Fibroblast of skin of right quadriceps (primary cell): Measurements from ENCODE around the gene GLYATL1.

Source experiments
- DNase-seq: peaks from one replicate; pipeline ENCODE4 v3.0.0-alpha.2; 2013

The GLYATL1 gene, protein sequence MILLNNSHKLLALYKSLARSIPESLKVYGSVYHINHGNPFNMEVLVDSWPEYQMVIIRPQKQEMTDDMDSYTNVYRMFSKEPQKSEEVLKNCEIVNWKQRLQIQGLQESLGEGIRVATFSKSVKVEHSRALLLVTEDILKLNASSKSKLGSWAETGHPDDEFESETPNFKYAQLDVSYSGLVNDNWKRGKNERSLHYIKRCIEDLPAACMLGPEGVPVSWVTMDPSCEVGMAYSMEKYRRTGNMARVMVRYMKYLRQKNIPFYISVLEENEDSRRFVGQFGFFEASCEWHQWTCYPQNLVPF

GRCh38 chr11:58939277-58939676 is at the start of gene GLYATL1:
Gene GLYATL1 (plus strand): TSS chr11:58939488. CDS start chr11:58947088, 7,600 bp downstream.
- DNase-seq = no peak

DNA sequence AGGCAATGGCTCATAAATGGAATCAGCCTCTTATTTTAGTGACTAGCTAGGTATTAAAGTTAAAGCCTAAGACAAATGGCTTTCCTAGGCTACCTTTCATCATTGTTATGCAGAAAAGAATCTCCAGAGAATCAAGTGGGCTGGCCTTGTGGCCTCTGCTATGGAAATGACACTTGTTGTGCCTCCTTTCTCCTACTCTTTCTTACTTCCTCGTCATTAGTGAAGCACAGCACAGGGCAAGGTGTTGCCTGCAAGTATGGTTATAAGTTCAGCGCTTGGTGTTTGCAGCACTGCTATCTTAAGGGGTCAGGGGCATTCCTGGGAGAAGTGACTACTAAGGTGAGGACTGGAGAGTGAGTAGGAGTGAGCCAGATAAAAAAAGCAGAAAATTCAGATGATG is 45.4 kb upstream of the GLYATL1 start:
- DNase-seq = no peak

DNA sequence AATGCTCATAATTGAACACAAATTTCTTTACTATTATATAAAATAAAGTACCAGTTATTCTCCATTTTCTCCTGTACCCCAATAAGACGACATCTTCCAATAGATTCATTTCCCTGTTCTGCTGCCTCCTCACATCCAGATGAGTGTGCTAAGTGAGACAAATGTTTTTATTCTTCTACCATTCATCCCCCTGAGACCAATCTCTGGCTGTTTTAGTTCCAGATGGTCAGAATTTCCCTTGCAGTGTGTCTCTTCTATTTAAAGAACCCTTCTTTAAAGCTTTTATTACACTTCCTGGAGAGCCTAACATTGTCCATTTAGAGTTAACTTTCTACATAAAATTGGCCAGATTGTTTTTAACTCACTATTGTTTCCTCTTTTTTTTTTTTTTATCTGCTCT is 41.2 kb upstream of the GLYATL1 start:
- DNase-seq = no peak

DNA sequence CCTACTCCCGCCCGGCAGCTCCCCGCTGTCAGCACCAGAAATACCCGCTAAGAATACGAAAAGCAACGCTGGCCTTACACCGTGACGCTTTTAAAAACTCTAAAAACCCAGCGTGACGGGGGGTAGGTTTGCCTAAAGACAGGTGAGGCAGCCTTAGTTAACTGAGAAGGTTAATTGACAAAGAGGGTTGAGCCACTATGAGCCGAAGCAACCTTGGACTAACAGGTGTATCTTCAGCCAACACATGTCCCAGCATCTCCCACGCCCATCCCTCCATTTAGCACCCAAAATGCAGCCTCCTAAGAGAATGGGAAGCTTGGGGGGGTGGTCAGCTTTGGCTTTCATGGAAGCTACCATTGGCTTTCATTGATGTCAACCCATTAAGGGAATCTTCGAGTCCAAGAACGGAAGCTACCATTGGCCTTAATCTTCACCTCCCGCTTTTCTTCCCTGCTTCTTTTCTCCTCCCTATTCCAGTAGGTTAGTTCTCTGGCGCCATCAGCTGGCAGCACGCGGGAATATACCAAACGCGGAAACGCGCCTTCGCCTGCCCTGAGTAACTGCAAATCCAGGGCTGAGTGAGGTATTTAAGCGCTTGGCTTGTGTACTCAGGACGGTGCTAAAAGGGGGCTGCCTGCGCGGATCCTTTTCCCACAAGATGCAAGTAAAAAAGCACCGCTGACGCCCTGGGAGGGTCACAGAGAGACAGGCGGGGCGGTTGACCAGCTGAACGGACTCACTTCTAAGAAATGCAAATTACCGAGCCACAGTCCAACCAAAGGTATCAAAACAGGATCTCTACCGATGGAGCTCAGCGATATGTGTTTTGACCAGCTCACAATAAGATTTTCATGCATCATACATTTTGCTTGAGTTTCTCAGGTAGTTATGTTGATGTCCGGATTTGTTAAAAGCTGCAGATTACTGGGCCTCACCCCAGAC is 38.5 kb upstream of the GLYATL1 start:
- peak; percentile 82 for DNase-seq

DNA sequence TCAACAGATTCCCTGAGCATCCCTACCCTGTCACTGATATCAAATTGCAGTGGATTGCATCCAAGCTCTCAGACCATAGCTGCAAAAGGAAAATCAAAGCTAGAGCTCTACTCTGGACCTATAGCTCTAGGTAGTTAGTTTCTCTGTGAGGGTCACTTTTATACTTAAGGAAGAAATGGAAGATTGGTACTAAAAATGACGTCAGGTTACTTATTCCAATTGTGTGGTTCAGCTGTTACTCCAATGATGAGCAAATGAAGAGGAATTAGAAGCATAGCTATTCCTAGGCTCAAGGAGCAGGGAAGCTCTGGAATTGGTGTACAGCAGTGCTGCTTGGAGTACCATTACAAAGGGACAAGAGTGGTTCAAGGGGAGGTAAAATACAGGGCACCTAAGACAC is 36.4 kb upstream of the GLYATL1 start:
- DNase-seq = no peak

DNA sequence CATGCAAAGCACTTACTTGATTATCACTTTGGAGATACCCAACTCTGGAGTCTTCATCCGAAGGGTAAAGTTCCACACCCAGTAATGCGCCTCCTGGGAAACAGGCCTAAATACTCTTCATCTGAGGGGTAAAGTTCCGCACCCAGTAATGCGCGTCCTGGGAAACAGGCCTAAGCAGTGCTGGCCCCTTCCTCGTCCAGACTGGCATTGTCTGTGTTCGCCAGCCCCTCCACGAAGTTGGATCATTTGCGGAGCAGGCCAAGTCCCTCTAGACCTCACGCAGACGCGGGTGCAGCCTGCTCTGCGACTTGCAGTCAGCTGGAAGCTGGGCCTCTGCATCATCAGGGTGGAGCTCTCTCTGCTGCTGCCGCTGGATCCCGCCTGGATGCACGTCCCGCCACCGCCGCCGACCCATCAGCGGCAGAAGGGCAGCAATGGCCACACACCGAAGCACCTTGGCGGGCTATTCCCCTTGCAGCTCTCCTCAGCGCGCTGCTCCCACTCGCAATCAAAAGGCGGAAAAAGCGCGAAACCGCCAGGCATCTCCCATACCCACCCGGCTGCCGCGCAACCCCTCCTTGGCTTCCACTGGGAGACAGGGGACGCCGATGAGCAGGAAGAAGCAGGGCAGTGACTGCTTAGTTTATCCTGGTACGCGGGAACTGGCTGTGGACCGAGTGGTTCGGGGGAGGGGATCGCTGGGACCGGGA is 34.1 kb upstream of the GLYATL1 start:
- peak; percentile 70 for DNase-seq

DNA sequence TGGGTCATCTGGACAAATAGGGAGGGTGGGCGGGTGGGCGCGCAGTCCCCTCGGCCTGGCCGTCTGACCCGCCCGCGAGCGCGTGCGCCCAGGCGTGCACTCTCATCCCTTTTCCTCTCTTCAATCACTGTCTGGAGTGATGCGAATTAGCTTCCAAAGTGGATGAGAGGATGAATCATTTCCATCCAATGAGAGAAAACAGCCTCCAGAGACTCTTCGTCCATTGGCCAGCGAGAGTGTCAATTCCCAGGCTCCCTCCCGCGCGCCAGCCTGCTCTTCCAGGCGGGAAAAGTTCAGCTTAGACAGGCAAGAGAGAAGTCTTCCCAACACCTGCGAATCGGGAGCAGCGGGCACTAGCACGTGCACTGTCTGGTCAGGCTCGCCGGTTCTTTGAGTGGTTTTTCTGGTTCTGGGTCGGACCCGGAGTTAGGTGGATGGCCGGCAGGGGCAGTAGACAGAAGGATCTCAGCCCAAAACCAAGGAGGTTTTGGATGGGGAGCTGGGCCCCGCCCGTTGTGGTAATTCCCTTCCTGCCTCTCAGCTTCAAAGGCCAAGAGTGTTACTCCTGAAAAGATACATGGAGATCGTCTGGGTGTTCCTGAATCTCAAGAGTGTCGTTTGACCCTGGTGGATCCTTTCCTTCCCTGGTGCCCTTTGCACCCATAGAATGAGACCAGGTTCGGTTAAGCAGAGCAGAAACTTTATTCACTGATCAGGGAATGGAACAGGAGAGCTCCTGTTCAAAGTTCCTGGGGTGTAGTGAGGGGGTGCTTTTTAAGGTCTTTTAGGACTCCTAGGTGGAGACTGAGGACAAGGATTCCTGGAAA is 33.4 kb upstream of the GLYATL1 start:
- DNase-seq = peak; percentile 96

GRCh38 chr11:58907780-58908179 is 31.5 kb upstream of the GLYATL1 start:
- DNase-seq = no peak

GRCh38 chr11:58912124-58912523 is 27.2 kb upstream of the GLYATL1 start:
- DNase-seq = peak; percentile 17

- no peak for DNase-seq
Measured at GRCh38 chr11:58913685-58914084, 25.6 kb upstream of the GLYATL1 start.

DNA sequence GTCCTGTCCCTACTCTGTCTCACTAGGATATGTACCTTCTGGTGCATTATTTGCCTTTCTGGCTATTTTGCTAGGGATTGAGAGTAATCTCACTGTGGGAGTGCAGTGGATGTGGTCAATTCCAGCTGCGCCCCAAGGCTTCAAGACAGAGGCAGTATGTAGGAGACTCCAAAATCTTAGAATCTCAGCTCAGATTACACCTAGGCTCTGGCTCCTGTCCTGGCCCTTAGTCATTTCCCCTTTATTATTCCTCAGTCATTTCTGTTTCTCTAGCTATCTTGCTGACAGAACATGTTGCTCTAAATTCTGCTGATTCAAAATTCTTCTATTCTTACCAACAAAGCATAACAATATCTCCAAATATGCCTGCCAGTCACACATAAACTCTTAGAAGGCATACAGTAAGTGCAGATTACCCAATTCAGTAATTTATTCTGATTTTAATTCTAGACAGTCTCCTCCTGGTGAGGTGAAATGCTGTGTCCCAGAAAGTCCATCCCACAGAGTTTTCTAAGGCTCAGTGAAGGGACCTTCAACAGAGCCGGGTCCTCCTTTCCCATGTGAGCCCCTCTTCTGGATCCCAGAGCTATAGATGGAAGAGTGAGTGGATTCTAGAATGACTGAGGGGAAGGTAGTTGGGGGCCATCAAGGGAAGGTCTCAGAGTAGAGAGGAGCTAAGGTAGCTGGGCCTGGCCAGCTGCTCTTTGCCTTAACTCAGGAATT is 24.3 kb upstream of the GLYATL1 start:
- no peak for DNase-seq

DNA sequence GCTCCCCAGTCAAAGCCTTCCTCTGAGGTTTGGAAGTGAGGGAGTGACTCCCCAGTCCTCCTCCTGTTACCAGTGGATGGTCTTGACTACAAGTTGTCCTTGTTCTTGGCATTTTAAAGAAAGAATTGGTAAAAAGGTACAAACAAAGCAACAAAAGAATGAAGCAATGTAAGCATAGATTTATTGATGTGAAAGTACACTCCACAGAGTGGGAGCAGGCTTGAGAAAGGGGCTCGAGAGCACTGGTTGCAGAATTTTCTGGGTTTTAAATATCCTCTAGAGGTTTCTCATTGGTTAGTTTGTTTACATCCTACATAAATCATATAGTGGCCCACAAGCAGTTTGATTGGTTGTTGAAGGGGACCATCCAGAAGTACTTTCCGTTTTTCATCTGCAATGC is 22.7 kb upstream of the GLYATL1 start:
- DNase-seq = no peak

- no peak for DNase-seq
Measured at GRCh38 chr11:58917159-58917783, 22.0 kb upstream of the GLYATL1 start.

- DNase-seq = peak; percentile 67
Measured at GRCh38 chr11:58919561-58919960, 19.7 kb upstream of the GLYATL1 start.

DNA sequence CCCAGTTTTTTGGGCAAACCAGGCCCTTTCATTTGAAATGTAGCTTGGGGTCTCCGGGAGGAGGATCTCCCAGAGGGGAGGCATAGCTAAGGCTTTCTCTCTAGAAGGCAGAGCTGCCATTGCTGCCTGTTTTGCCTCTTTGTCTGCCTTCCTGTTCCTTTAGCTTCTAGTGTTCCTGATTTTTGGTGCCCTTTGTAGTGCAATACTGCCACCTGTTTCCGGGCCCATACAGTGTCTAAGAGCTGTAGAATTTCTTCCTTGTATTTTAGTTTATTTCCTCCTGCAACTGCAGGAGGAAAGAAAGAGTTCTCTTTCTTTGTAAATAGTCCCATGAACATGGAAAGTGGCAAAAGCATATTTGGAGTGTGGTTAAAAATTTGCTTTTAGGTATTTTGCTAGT is 19.3 kb upstream of the GLYATL1 start:
- no peak for DNase-seq

GRCh38 chr11:58921778-58922390 is 17.4 kb upstream of the GLYATL1 start:
- no peak for DNase-seq

- DNase-seq = no peak
Measured at GRCh38 chr11:58922479-58922878, 16.8 kb upstream of the GLYATL1 start.

GRCh38 chr11:58923300-58923788 is 15.9 kb upstream of the GLYATL1 start:
- DNase-seq = peak; percentile 45

DNA sequence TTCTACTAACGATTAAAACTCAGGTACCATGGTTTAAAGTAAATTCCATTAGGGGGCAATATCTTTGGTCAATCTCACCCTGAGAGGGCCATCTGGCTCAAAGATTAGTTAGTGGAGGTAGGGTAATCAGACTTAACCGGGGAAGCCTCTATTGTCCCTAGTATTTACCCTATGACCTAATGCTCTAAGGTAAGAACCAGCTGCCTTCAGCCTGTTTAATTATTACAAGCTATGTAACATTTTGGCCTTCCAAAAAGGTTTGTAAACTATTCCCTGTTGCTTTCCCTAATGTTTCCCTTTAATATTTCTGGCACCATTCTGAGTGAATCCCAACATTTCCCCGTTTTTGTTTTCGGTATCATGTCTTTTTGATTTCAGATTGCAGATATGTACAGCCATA is 15.1 kb upstream of the GLYATL1 start:
- DNase-seq = no peak

DNA sequence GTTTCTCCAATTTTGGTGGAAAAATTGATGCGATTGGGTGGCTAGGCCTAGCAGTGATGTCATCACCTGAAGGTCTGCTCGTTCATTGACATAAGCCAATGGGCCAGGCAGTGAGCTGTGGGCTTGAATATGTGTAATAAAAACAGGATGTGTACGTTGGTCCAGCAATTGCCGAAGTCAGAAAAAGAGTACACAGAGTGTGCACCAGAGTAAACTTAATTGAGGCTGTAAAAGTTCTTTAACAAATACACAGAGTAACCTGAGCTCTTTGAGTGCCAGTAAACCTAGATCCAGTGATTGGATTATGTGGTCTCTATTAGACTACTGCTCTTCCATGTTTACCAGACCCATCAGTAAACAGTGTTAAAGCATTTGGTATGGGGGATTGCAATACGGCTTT is 13.0 kb upstream of the GLYATL1 start:
- DNase-seq = no peak

- DNase-seq = peak; percentile 71
Measured at GRCh38 chr11:58926695-58927094, 12.6 kb upstream of the GLYATL1 start.
